GM19351 (cell line): ENCODE data around the gene GAMT.

Source experiments
- ATAC-seq: cut with Tn5 transposase; IDR thresholded peaks from one replicate; pipeline ENCODE4 v1.9.1; 2021; ENCODE audit warnings: mild to moderate bottlenecking, moderate library complexity; ENCODE audit not compliant: unreplicated experiment

Gene GAMT

GRCh38 chr19:1386945-1387683 lies 14.2 kb downstream of the GAMT start:
- no peak for ATAC-seq

- no peak for ATAC-seq
Measured at GRCh38 chr19:1385816-1386215, 15.5 kb downstream of the GAMT start.

- ATAC-seq = no peak
Measured at GRCh38 chr19:1384478-1385110, 16.7 kb downstream of the GAMT start.

- no peak for ATAC-seq
Measured at GRCh38 chr19:1384085-1384462, 17.3 kb downstream of the GAMT start.

GRCh38 chr19:1383312-1384084 lies 17.8 kb downstream of the GAMT start, which contains the start of gene NDUFS7:
Gene NDUFS7 (plus strand): TSS chr19:1383907. CDS start chr19:1383927, 20 bp downstream.
- ATAC-seq = peak; percentile 74

- no peak for ATAC-seq
Measured at GRCh38 chr19:1383017-1383311, 18.4 kb downstream of the GAMT start.

- ATAC-seq = no peak
Measured at GRCh38 chr19:1382250-1382649, 19.1 kb downstream of the GAMT start.

- no peak for ATAC-seq
Measured at GRCh38 chr19:1379961-1380489, 21.3 kb downstream of the GAMT start.

GRCh38 chr19:1379126-1379905 lies 22.0 kb downstream of the GAMT start:
- no peak for ATAC-seq

- ATAC-seq = no peak
Measured at GRCh38 chr19:1377965-1378785, 23.2 kb downstream of the GAMT start.

- ATAC-seq = no peak
Measured at GRCh38 chr19:1377176-1377964, 24.0 kb downstream of the GAMT start.

- ATAC-seq = no peak
Measured at GRCh38 chr19:1376415-1376805, 24.9 kb downstream of the GAMT start.

GRCh38 chr19:1374250-1374577 lies 27.1 kb downstream of the GAMT start:
- no peak for ATAC-seq

- ATAC-seq = no peak
Measured at GRCh38 chr19:1373534-1374249, 27.6 kb downstream of the GAMT start.

GRCh38 chr19:1373042-1373533 lies 28.3 kb downstream of the GAMT start:
- ATAC-seq = no peak

GRCh38 chr19:1370579-1371361 lies 30.6 kb downstream of the GAMT start:
- ATAC-seq = no peak

- no peak for ATAC-seq
Measured at GRCh38 chr19:1369214-1369805, 32.0 kb downstream of the GAMT start.
